Activated CD8-positive, alpha-beta T cell treated with anti-CD3 and anti-CD28 coated beads for 36 hours (primary cell): ENCODE results near the gene MACROD2. TPM values are rescaled to one million over a fixed set of nuclear protein-coding genes. Genes with fewer than 3 reads are reported as not detected.

Experiments used
- ATAC-seq: fragments of 200-7000 bp; cut with Tn5 transposase; one replicate; pipeline ENCODE4 v1.10.0; 2021; ENCODE audit warnings: mild to moderate bottlenecking, moderate library complexity
- CTCF ChIA-PET: fragments of 350-600 bp; sonication (Branson Sonifier 250); formaldehyde crosslinking; loops from one replicate; lab custom pipeline; 2021; ENCODE audit warnings: antibody characterized with exemption; lab: Charles Lee
- POLR2A ChIA-PET: fragments of 350-600 bp; sonication (Branson Sonifier 250); formaldehyde crosslinking; loops from one replicate; lab custom pipeline; 2021; ENCODE audit warnings: antibody characterized with exemption; lab: Charles Lee
- DNase-seq: peaks from one replicate; pipeline ENCODE4 v3.0.0-alpha.2; 2020
- H3K27ac Mint-ChIP-seq: one replicate; pipeline ENCODE4 v1.8.0; 2021; ENCODE audit warnings: mild to moderate bottlenecking, mixed read lengths
- H3K27me3 Mint-ChIP-seq: one replicate; pipeline ENCODE4 v1.8.0; 2021; ENCODE audit warnings: mixed read lengths
- H3K36me3 Mint-ChIP-seq: one replicate; pipeline ENCODE4 v1.8.0; 2021; ENCODE audit warnings: low read depth, mixed read lengths
- H3K4me1 Mint-ChIP-seq: one replicate; pipeline ENCODE4 v1.8.0; 2021; ENCODE audit warnings: low read depth, mixed read lengths
- H3K4me3 Mint-ChIP-seq: one replicate; pipeline ENCODE4 v1.8.0; 2021; ENCODE audit warnings: mild to moderate bottlenecking, moderate library complexity, mixed read lengths
- H3K9me3 Mint-ChIP-seq: one replicate; pipeline ENCODE4 v1.8.0; 2021; ENCODE audit warnings: mixed read lengths
- intact Hi-C: fragments of 100-400 bp; cut with micrococcal nuclease; formaldehyde crosslinking; loops from one replicate; pipeline ENCODE4 v1.10.0; 2022
- total RNA-seq, 2 experiments: library from RNA; stranded (reverse); gene quantifications; one replicate each; pipeline ENCODE4 v1.2.3, GENCODE V29; 2021
- TF ChIP-seq, protein P1 (sequence below): fragments of 200-600 bp; IDR thresholded peaks from one replicate; pipeline ENCODE4 v1.8.0; 2022; ENCODE audit warnings: antibody characterized with exemption, mild to moderate bottlenecking

Gene MACROD2
- total RNA-seq, 2 experiments from 2014 or later = not detected

DNA sequence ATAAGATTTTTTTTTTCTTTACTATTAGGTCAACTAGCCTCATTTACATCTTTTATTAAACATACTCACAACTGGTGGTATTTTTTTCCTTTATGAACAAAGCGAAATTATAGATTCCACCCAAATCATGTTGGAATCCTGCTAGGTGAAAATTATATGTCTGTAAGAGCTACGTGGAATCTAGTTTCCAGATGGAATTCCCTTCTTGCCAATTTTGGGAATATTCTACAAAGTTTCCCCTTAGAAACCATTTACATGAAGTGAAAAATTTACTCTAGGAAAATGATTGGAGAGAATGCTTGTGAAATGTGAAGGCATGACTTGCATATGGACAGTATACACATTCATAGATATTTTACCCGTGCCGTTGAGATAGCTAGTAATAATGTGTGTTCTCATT is 1466.6 kb downstream of the MACROD2 start:
- Mint-ChIP-seq H3K4me1 (no peaks in the 10 kb centered on the region), H3K9me3 (no peaks in the 10 kb centered on the region), H3K27ac (no peak overlapping the region), H3K4me3 (no peak overlapping the region), H3K27me3 (no peaks in the 10 kb centered on the region), H3K36me3 (no peaks in the 10 kb centered on the region)
- intact Hi-C loops = no loop called here
- no peak for ATAC-seq
- DNase-seq = no peak
- POLR2A ChIA-PET = no interaction called here
- CTCF ChIA-PET = no interaction called here
- TF ChIP-seq, protein P1, sequence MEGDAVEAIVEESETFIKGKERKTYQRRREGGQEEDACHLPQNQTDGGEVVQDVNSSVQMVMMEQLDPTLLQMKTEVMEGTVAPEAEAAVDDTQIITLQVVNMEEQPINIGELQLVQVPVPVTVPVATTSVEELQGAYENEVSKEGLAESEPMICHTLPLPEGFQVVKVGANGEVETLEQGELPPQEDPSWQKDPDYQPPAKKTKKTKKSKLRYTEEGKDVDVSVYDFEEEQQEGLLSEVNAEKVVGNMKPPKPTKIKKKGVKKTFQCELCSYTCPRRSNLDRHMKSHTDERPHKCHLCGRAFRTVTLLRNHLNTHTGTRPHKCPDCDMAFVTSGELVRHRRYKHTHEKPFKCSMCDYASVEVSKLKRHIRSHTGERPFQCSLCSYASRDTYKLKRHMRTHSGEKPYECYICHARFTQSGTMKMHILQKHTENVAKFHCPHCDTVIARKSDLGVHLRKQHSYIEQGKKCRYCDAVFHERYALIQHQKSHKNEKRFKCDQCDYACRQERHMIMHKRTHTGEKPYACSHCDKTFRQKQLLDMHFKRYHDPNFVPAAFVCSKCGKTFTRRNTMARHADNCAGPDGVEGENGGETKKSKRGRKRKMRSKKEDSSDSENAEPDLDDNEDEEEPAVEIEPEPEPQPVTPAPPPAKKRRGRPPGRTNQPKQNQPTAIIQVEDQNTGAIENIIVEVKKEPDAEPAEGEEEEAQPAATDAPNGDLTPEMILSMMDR = no peak

GRCh38 chr20:15475483-15475882 is 1480.2 kb downstream of the MACROD2 start:
- DNase-seq = peak; percentile 2
- H3K36me3 Mint-ChIP-seq = no peaks in the 10 kb centered on the region
- no peaks in the 10 kb centered on the region for H3K4me1 Mint-ChIP-seq
- CTCF ChIA-PET = no interaction called here
- H3K4me3 Mint-ChIP-seq = no peak overlapping the region
- ATAC-seq = no peak
- H3K27me3 Mint-ChIP-seq = no peaks in the 10 kb centered on the region
- intact Hi-C loops = no loop called here
- no peaks in the 10 kb centered on the region for H3K9me3 Mint-ChIP-seq
- TF ChIP-seq, protein P1 = no peak
- no peak overlapping the region for H3K27ac Mint-ChIP-seq
- POLR2A ChIA-PET = no interaction called here

GRCh38 chr20:15476186-15476585 is 1480.9 kb downstream of the MACROD2 start:
- ATAC-seq = no peak
- Mint-ChIP-seq H3K4me1 (no peaks in the 10 kb centered on the region), H3K9me3 (peaks cover 3% of the 10 kb centered on the region), H3K27ac (no peak overlapping the region), H3K36me3 (no peaks in the 10 kb centered on the region), H3K27me3 (no peaks in the 10 kb centered on the region), H3K4me3 (no peak overlapping the region)
- TF ChIP-seq, protein P1 = no peak
- intact Hi-C loops = no loop called here
- POLR2A ChIA-PET = no interaction called here
- no peak for DNase-seq
- CTCF ChIA-PET = no interaction called here

GRCh38 chr20:15476781-15477180 is 1481.5 kb downstream of the MACROD2 start:
- no peaks in the 10 kb centered on the region for H3K4me1 Mint-ChIP-seq
- no peak overlapping the region for H3K27ac Mint-ChIP-seq
- intact Hi-C loops = no loop called here
- no peaks in the 10 kb centered on the region for H3K36me3 Mint-ChIP-seq
- TF ChIP-seq, protein P1 = no peak
- no peak overlapping the region for H3K4me3 Mint-ChIP-seq
- ChIA-PET CTCF (no interaction called here), POLR2A (no interaction called here)
- H3K27me3 Mint-ChIP-seq = no peaks in the 10 kb centered on the region
- H3K9me3 Mint-ChIP-seq = peaks cover 3% of the 10 kb centered on the region
- ATAC-seq (no peak), DNase-seq (no peak)

DNA sequence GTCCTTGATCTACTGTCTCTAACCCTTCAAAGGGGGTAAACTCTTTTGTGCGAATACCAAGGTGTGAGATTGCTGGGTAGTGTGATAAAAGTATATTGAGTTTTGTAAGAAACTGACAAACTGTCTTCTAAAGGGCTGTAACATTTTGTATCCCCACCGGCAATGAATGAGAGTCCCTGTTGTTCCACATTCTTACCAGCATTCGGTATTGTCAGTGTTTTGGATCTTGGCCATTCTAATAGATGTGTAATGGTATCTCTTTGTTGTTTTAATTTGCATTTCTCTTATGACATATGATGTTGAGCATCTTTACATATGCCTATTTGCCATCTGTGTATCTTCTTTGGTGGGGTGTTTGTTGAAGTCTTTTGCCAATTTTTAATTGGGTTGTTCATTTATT is 1487.2 kb downstream of the MACROD2 start:
- Mint-ChIP-seq H3K27ac (no peak overlapping the region), H3K27me3 (no peaks in the 10 kb centered on the region), H3K9me3 (peaks cover 3% of the 10 kb centered on the region), H3K4me1 (no peaks in the 10 kb centered on the region), H3K36me3 (no peaks in the 10 kb centered on the region), H3K4me3 (no peak overlapping the region)
- CTCF ChIA-PET = no interaction called here
- POLR2A ChIA-PET = no interaction called here
- ATAC-seq (no peak), DNase-seq (no peak)
- TF ChIP-seq, protein P1 = no peak
- intact Hi-C loops = no loop called here
